Endothelial cell of umbilical vein (primary cell): ENCODE data around the gene APP. TPM values are rescaled to one million over a fixed set of nuclear protein-coding genes. Genes with fewer than 3 reads are reported as not detected.

Experiments
- BruUV-seq: library from RNA; stranded (reverse); fragments of 400-500 nt; replicated peaks from 2 replicates; lab custom pipeline; 2021; lab: Mats Ljungman, UMichigan
- CTCF ChIA-PET: fragments of 300-600, 350-600 bp; sonication (Branson Sonifier 250); formaldehyde crosslinking; loops from one replicate; lab custom pipeline; 2021; ENCODE audit warnings: antibody characterized with exemption, inconsistent platforms; lab: Charles Lee
- POLR2A ChIA-PET: fragments of 300-600, 350-600 bp; sonication (Branson Sonifier 250); formaldehyde crosslinking; loops from one replicate; lab custom pipeline; 2021; ENCODE audit warnings: antibody characterized with exemption, inconsistent platforms; lab: Charles Lee
- DNase-seq: peaks from one replicate; pipeline ENCODE4 v3.0.0-alpha.2; 2011; ENCODE audit warnings: low read depth, low spot score
- FAIRE-seq: peaks from 2 replicates; lab custom pipeline; 2011; peaks lifted over from hg19 to GRCh38; lab: Jason Lieb, UNC
- H2AFZ ChIP-seq: 2 replicates; pipeline ENCODE4 v1.6.0; 2012; ENCODE audit warnings: low read depth, low read length, control low read depth, inconsistent platforms
- H3K27ac ChIP-seq: 2 replicates; pipeline ENCODE4 v1.5.1; 2011; ENCODE audit warnings: low read depth, mild to moderate bottlenecking, control low read depth, low read length, moderate library complexity; ENCODE audit not compliant: insufficient read depth
- H3K27me3 ChIP-seq, 2 experiments: 2 replicates each; pipeline versions ENCODE4 v1.6.0 to v1.6.1; 2011; ENCODE audit warnings: low read length in 2 of 2, mixed read lengths in 1 of 2; ENCODE audit not compliant: control insufficient read depth in 2 of 2, insufficient read depth in 2 of 2
- H3K36me3 ChIP-seq, 2 experiments: 2 replicates in 1 of 2; 3 replicates in 1 of 2; pipeline ENCODE4 v1.5.1; 2011; ENCODE audit warnings: low read length in 2 of 2, mild to moderate bottlenecking in 1 of 2, moderate library complexity in 1 of 2; ENCODE audit not compliant: control insufficient read depth in 2 of 2, insufficient read depth in 2 of 2; ENCODE audit errors: extremely low read depth in 1 of 2
- H3K4me1 ChIP-seq: 3 replicates; pipeline ENCODE4 v1.5.1; 2011; ENCODE audit warnings: mild to moderate bottlenecking, low read length; ENCODE audit not compliant: control insufficient read depth, insufficient read depth; ENCODE audit errors: extremely low read depth
- H3K4me2 ChIP-seq: 2 replicates; pipeline ENCODE4 v1.6.1; 2011; ENCODE audit warnings: low read length, control low read depth, mixed read lengths; ENCODE audit not compliant: insufficient read depth
- H3K4me3 ChIP-seq, 3 experiments: fragments of 200-600 bp in 1 of 3; sonication (generic), shearing (Covaris generic) in 1 of 3; replicated peaks in 1 of 3; 2 replicates each; pipeline ENCODE4 v1.5.1; 2011 to 2016; ENCODE audit warnings: control low read depth in 3 of 3, low read length in 3 of 3, mild to moderate bottlenecking in 2 of 3, inconsistent platforms in 1 of 3, low read depth in 1 of 3, moderate library complexity in 1 of 3; ENCODE audit not compliant: insufficient read depth in 1 of 3
- H3K79me2 ChIP-seq: 2 replicates; pipeline ENCODE4 v1.6.0; 2012; ENCODE audit warnings: low read length, inconsistent platforms; ENCODE audit not compliant: control insufficient read depth, insufficient read depth
- H3K9ac ChIP-seq: replicated peaks from 2 replicates; pipeline ENCODE3; 2011; ENCODE audit warnings: low read length, control low read depth; ENCODE audit not compliant: insufficient read depth; ENCODE audit errors: extremely low read depth
- H3K9me1 ChIP-seq: replicated peaks from 3 replicates; pipeline ENCODE4 v1.6.0; 2011; ENCODE audit warnings: mild to moderate bottlenecking, low read length; ENCODE audit not compliant: control insufficient read depth, insufficient read depth; ENCODE audit errors: extremely low read depth
- H3K9me3 ChIP-seq: replicated peaks from 2 replicates; pipeline ENCODE4 v1.5.1; 2012; ENCODE audit warnings: low read length, inconsistent platforms; ENCODE audit not compliant: control insufficient read depth, insufficient read depth
- H4K20me1 ChIP-seq: replicated peaks from 2 replicates; pipeline ENCODE3; 2011; ENCODE audit warnings: mild to moderate bottlenecking, low read length; ENCODE audit not compliant: control insufficient read depth, insufficient read depth; ENCODE audit errors: extremely low read depth
- CTCF ChIP-seq, 2 donors: IDR thresholded peaks; 1 replicate in 1 of 2; 2 replicates in 1 of 2; pipeline ENCODE4 v1.5.1; 2011; ENCODE audit warnings: low read length in 2 of 2, mild to moderate bottlenecking in 2 of 2, moderate library complexity in 2 of 2, control low read depth in 1 of 2, inconsistent platforms in 1 of 2, low read depth in 1 of 2; ENCODE audit not compliant: insufficient read depth in 1 of 2; ENCODE audit errors: extremely low read depth in 1 of 2
- EZH2 ChIP-seq: IDR thresholded peaks from 2 replicates; pipeline ENCODE4 v1.6.1; 2012; ENCODE audit warnings: borderline replicate concordance, low read depth, mild to moderate bottlenecking, moderate library complexity, low read length, inconsistent platforms; ENCODE audit not compliant: severe bottlenecking
- FOS ChIP-seq: IDR thresholded peaks from 2 replicates; pipeline ENCODE4 v1.6.1; 2011; ENCODE audit warnings: mild to moderate bottlenecking, low read length, moderate library complexity, borderline replicate concordance; ENCODE audit not compliant: insufficient read depth
- GATA2 ChIP-seq: IDR thresholded peaks from 2 replicates; pipeline ENCODE4 v1.7.0; 2011; ENCODE audit warnings: low read depth, mild to moderate bottlenecking, moderate library complexity, mixed read lengths, low read length; ENCODE audit not compliant: insufficient read length, insufficient read depth
- JUN ChIP-seq: IDR thresholded peaks from 2 replicates; pipeline ENCODE4 v1.6.1; 2011; ENCODE audit warnings: borderline replicate concordance, low read depth; ENCODE audit not compliant: insufficient read length, insufficient read depth
- MYC ChIP-seq: IDR thresholded peaks from one replicate; pipeline ENCODE4 v1.6.1; 2011; ENCODE audit warnings: mild to moderate bottlenecking, low read depth, low read length
- POLR2A ChIP-seq: IDR thresholded peaks from 2 replicates; pipeline ENCODE4 v1.6.1; 2012; ENCODE audit warnings: low read depth, mild to moderate bottlenecking, control low read depth, low read length
- POLR2AphosphoS5 ChIP-seq: IDR thresholded peaks from 2 replicates; pipeline ENCODE4 v1.6.1; 2012; ENCODE audit warnings: low read depth, mild to moderate bottlenecking, control low read depth, low read length, moderate library complexity; ENCODE audit not compliant: insufficient read depth
- dilution Hi-C: fragments of 300-500 bp; cut with MboI; formaldehyde crosslinking; loops from one replicate; pipeline ENCODE4 v1.15.0; 2019; ENCODE audit warnings: low sequenced_read_pairs; ENCODE audit not compliant: extremely low pct_ligation_motif_present
- intact Hi-C: fragments of 100-400 bp; cut with micrococcal nuclease; formaldehyde crosslinking; loops from one replicate; pipeline ENCODE4 v1.10.0; 2022
- polyA plus RNA-seq, 4 experiments: library from polyadenylated mRNA; depleted of rRNA in 3 of 4; stranded (reverse) in 3 of 4; unstranded in 1 of 4; fragments of >200 nt; gene quantifications; 2 replicates each; pipeline versions ENCODE4 v1.2.1 to v1.2.3, GENCODE V29; 2011 to 2012; ENCODE audit warnings: missing spikeins in 1 of 4
- total RNA-seq: library from RNA; stranded (reverse); gene quantifications from 2 replicates; pipeline ENCODE4 v1.2.3, GENCODE V29; 2021
- TF ChIP-seq, protein P1 (sequence below): IDR thresholded peaks from 2 replicates; pipeline ENCODE4 v1.6.1; 2011; ENCODE audit not compliant: insufficient read depth, insufficient read length

APP gene
- total and polyA plus RNA-seq, 2 donors (not counting 3 experiments of a cell fraction or from before 2014, with no cell fraction given) = 914 to 928 TPM

DNA sequence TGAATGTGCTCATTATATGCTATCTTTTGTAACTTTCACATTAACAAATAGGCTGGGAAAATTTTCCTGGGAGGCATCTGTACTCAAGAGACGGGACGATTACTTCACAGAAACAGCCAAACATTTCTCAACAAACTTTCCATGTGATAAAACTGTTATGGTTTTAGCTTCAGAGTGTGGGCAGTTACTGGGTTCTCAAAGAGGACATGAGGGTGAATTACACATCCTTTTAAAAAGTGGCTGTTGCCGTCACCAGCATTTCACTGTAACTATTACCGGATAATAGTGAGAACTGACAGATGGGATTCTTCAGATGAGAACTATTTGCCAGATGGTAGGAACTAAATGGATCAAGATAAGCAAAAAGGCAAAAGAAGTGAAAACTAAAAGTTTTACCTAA lies 109.1 kb downstream of the APP start:
- peaks cover 7% of the 10 kb centered on the region for H4K20me1 ChIP-seq
- no TSS peak for BruUV-seq
- H2AFZ ChIP-seq = no peak overlapping the region
- H3K4me3 ChIP-seq = no peak overlapping the region
- FAIRE-seq (no peak), DNase-seq (no peak)
- dilution Hi-C loops (no loop called here), intact Hi-C loops (no loop called here)
- TF ChIP-seq JUN (no peak), GATA2 (no peak), POLR2A (no peak), CTCF (IDR thresholded peaks at IDR 0.05; ENCODE audit: extremely low read depth in 1 of 2, insufficient read depth in 1 of 2, low read depth in 1 of 2, low read length in 2 of 2) (no peak), EZH2 (no peak), POLR2AphosphoS5 (no peak), MYC (no peak), FOS (no peak)
- TF ChIP-seq, protein P1, sequence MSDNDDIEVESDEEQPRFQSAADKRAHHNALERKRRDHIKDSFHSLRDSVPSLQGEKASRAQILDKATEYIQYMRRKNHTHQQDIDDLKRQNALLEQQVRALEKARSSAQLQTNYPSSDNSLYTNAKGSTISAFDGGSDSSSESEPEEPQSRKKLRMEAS = no peak
- peaks cover 11% of the 10 kb centered on the region for H3K4me1 ChIP-seq
- H3K79me2 ChIP-seq = peaks cover 92% of the 10 kb centered on the region
- H3K9ac ChIP-seq = no peak overlapping the region
- H3K27me3 ChIP-seq = no peaks in the 10 kb centered on the region
- no peaks in the 10 kb centered on the region for H3K9me3 ChIP-seq
- H3K4me2 ChIP-seq = no peak overlapping the region
- ChIA-PET POLR2A (no interaction called here), CTCF (interaction anchor here (1.6 to 1.7 kb wide), 2 partner anchors 10 to 149 kb away, joined by 4 read pairs; no protein-coding TSS in a partner anchor)
- H3K36me3 ChIP-seq = peaks cover 0 to 3% of the 10 kb centered on the region in 2 experiments
- no peak overlapping the region for H3K27ac ChIP-seq
- no peaks in the 10 kb centered on the region for H3K9me1 ChIP-seq
